Sigmoid colon (tissue), 7 donors: ENCODE measurements around the gene E2F2. TPM values are rescaled to one million over a fixed set of nuclear protein-coding genes. Genes with fewer than 3 reads are reported as not detected.

Experiments used
- DNase-seq: peaks from one replicate; pipeline ENCODE4 v3.0.0-alpha.2; 2019
- H3K27ac ChIP-seq, 4 donors: fragments of 200-600 bp; sonication (generic); one replicate each; pipeline ENCODE4 v1.5.1; 2016 to 2019; ENCODE audit warnings: mild to moderate bottlenecking in 1 of 4
- H3K27me3 ChIP-seq, 3 donors: fragments of 200-600 bp; sonication (generic); one replicate each; pipeline ENCODE4 v1.5.1; 2019; ENCODE audit warnings: mild to moderate bottlenecking in 1 of 3
- H3K36me3 ChIP-seq, 4 donors: fragments of 200-600 bp; sonication (generic); one replicate each; pipeline ENCODE4 v1.5.1; 2016 to 2019
- H3K4me1 ChIP-seq, 4 donors: fragments of 200-600 bp; sonication (generic); one replicate each; pipeline ENCODE4 v1.5.1; 2017 to 2019
- H3K4me3 ChIP-seq, 4 donors: fragments of 200-600 bp; sonication (generic); one replicate each; pipeline ENCODE4 v1.5.1; 2017 to 2019; ENCODE audit warnings: mild to moderate bottlenecking in 2 of 4, moderate library complexity in 1 of 4
- H3K9me3 ChIP-seq, 4 donors: fragments of 200-600 bp in 3 of 4; sonication (generic) in 3 of 4; one replicate each; pipeline versions ENCODE4 v1.5.1 to v1.6.1; 2013 to 2019
- CTCF ChIP-seq, 4 experiments: fragments of 450-650 bp in 3 of 4; fragments of 200-600 bp in 1 of 4; IDR thresholded peaks; one replicate each; pipeline ENCODE4 v1.5.1; 2016 to 2019; ENCODE audit warnings: antibody characterized with exemption in 4 of 4, mild to moderate bottlenecking in 3 of 4, moderate library complexity in 2 of 4
- EP300 ChIP-seq, 4 donors: sonication (generic); formaldehyde crosslinking; IDR thresholded peaks; one replicate each; pipeline ENCODE4 v1.6.1; 2017; ENCODE audit warnings: antibody characterized with exemption in 4 of 4
- POLR2A ChIP-seq, 2 donors: fragments of 450-650 bp; IDR thresholded peaks; one replicate each; pipeline ENCODE4 v1.6.1; 2016; ENCODE audit warnings: antibody characterized with exemption in 2 of 2, mild to moderate bottlenecking in 2 of 2, moderate library complexity in 2 of 2
- POLR2AphosphoS5 ChIP-seq, 4 donors: sonication (generic); formaldehyde crosslinking; IDR thresholded peaks; one replicate each; pipeline ENCODE4 v1.6.1; 2017; ENCODE audit warnings: antibody characterized with exemption in 4 of 4
- WGBS, 2 donors: extraction: QIAGEN DNeasy Blood & Tissue Kit; methylation state at CpG; one replicate each; pipeline ENCODE4 v1.1.7; 2013; 5-methylcytosine and 5-hydroxymethylcytosine counted together
- intact Hi-C: fragments of 100-400 bp; cut with DNase I; formaldehyde crosslinking; loops from one replicate; pipeline ENCODE4 v1.15.1; 2023
- polyA plus RNA-seq, 3 donors: library from polyadenylated mRNA; stranded (reverse); fragments of 200-250 nt; gene quantifications; one replicate each; pipeline ENCODE4 v1.2.3, GENCODE V29; 2013
- total RNA-seq, 4 donors: library from RNA; depleted of rRNA; stranded (reverse); fragments of >200 nt; gene quantifications; one replicate each; pipeline ENCODE4 v1.1.0, GENCODE V29; 2016
- donor health status: healthy with polysubstance abuse.
- donor health status: Bipolar disorder and iron deficiency.
- donor health status: healthy.

The E2F2 gene
- total and polyA plus RNA-seq, 7 donors, result 0.14 to 10.6 (median 2.4) TPM; not detected in 2

GRCh38 chr1:23525558-23526250, 5.3 kb downstream of the E2F2 start:
- intact Hi-C loops, result no loop called here
- TF ChIP-seq CTCF (IDR thresholded peaks at IDR 0.05) (no peak), EP300 (IDR thresholded peaks at IDR 0.05) (no peak), POLR2A (IDR thresholded peaks at IDR 0.05) (no peak), POLR2AphosphoS5 (IDR thresholded peaks at IDR 0.05) (no peak)
- Histone ChIP-seq H3K4me1 (peaks cover 0 to 13% (median 9%) of the 10 kb centered on the region in 4 donors), H3K36me3 (no peaks in the 10 kb centered on the region), H3K27ac (peak overlapping the region in 1 of 4 donors; percentile 17), H3K27me3 (peaks cover 7 to 40% (median 17%) of the 10 kb centered on the region in 3 donors), H3K9me3 (no peaks in the 10 kb centered on the region), H3K4me3 (no peak overlapping the region)
- WGBS, 2 donors, result 22 to 47% methylated on average over 5 of the region's 5 CpGs
- no peak for DNase-seq

GRCh38 chr1:23524716-23525401, 6.2 kb downstream of the E2F2 start:
- no peak for TF ChIP-seq EP300 (IDR thresholded peaks at IDR 0.05)
- TF ChIP-seq POLR2A (IDR thresholded peaks at IDR 0.05), result no peak
- no peak for TF ChIP-seq POLR2AphosphoS5 (IDR thresholded peaks at IDR 0.05)
- no peak for TF ChIP-seq CTCF (IDR thresholded peaks at IDR 0.05)
- Histone ChIP-seq H3K27ac (no peak overlapping the region), H3K4me3 (no peak overlapping the region), H3K9me3 (no peaks in the 10 kb centered on the region), H3K4me1 (peaks cover 0 to 7% (median 2%) of the 10 kb centered on the region in 4 donors), H3K27me3 (peaks cover 7 to 38% (median 8%) of the 10 kb centered on the region in 3 donors), H3K36me3 (no peaks in the 10 kb centered on the region)
- DNase-seq, result no peak
- intact Hi-C loops, result no loop called here
- WGBS, 2 donors, result 7 to 16% methylated on average over 9 of the region's 9 CpGs

- intact Hi-C loops, result no loop called here
- H3K27ac ChIP-seq, result no peak overlapping the region
- WGBS, 2 donors, result 12 to 53% methylated on average over 3 of the region's 3 CpGs
Observed at GRCh38 chr1:23524163-23524562, 6.9 kb downstream of the E2F2 start.

GRCh38 chr1:23522244-23522982, 8.6 kb downstream of the E2F2 start:
- Histone ChIP-seq H3K9me3 (no peaks in the 10 kb centered on the region), H3K36me3 (no peaks in the 10 kb centered on the region), H3K4me1 (no peaks in the 10 kb centered on the region), H3K4me3 (no peak overlapping the region), H3K27me3 (peaks cover 0 to 17% (median 0%) of the 10 kb centered on the region in 3 donors), H3K27ac (no peak overlapping the region)
- 82 to 86% methylated on average over 7 of the region's 7 CpGs for whole genome bisulfite sequencing, 2 donors
- intact Hi-C loops, result no loop called here
- DNase-seq, result no peak
- TF ChIP-seq CTCF (IDR thresholded peaks at IDR 0.05) (no peak), POLR2A (IDR thresholded peaks at IDR 0.05) (no peak), POLR2AphosphoS5 (IDR thresholded peaks at IDR 0.05) (no peak), EP300 (IDR thresholded peaks at IDR 0.05) (no peak)

More at GRCh38 chr1:23524163-23524562, 6.9 kb downstream of the E2F2 start:
- no peaks in the 10 kb centered on the region for H3K36me3 ChIP-seq
- peaks cover 0 to 7% (median 2%) of the 10 kb centered on the region in 4 donors for H3K4me1 ChIP-seq
- H3K4me3 ChIP-seq, result no peak overlapping the region
- no peak for DNase-seq
- peaks cover 1 to 31% (median 7%) of the 10 kb centered on the region in 3 donors for H3K27me3 ChIP-seq
- no peaks in the 10 kb centered on the region for H3K9me3 ChIP-seq
- TF ChIP-seq EP300 (IDR thresholded peaks at IDR 0.05) (no peak), CTCF (IDR thresholded peaks at IDR 0.05) (no peak), POLR2A (IDR thresholded peaks at IDR 0.05) (no peak), POLR2AphosphoS5 (IDR thresholded peaks at IDR 0.05) (no peak)
